H1 (cell line): ENCODE data around the gene EML4. TPM values are rescaled to one million over a fixed set of nuclear protein-coding genes. Genes with fewer than 3 reads are reported as not detected.

Source experiments
- CTCF ChIA-PET: fragments of 300-600 bp; sonication (Branson Sonifier 250); formaldehyde crosslinking; loops from one replicate; lab custom pipeline; 2021; ENCODE audit not compliant: partially characterized antibody; lab: Charles Lee
- POLR2A ChIA-PET: fragments of 300-600 bp; sonication (Branson Sonifier 250); formaldehyde crosslinking; loops from one replicate; lab custom pipeline; 2021; ENCODE audit warnings: inconsistent platforms; ENCODE audit not compliant: partially characterized antibody; lab: Charles Lee
- DNase-seq, 2 experiments: peaks; one replicate each; pipeline versions ENCODE4 v3.0.0 to v3.0.0-alpha.2; 2010 to 2022; ENCODE audit warnings: low spot score in 2 of 2, low read depth in 1 of 2, mixed read lengths in 1 of 2
- FAIRE-seq: peaks from 2 replicates; lab custom pipeline; 2011; peaks lifted over from hg19 to GRCh38; lab: Jason Lieb, UNC
- H2AFZ ChIP-seq: 2 replicates; pipeline ENCODE4 v1.8.1; 2012; ENCODE audit warnings: low read length, inconsistent platforms
- H2AK5ac ChIP-seq: 2 replicates; pipeline ENCODE4 v1.6.1; 2013; ENCODE audit warnings: low read depth, low read length
- H2BK120ac ChIP-seq: replicated peaks from 2 replicates; pipeline ENCODE3; 2013; ENCODE audit warnings: low read depth, low read length, inconsistent platforms
- H2BK12ac ChIP-seq: 2 replicates; pipeline ENCODE4 v1.6.1; 2013; ENCODE audit warnings: low read depth, low read length
- H2BK15ac ChIP-seq: 2 replicates; pipeline ENCODE4 v1.6.1; 2013; ENCODE audit warnings: low read length
- H2BK20ac ChIP-seq: 2 replicates; pipeline ENCODE4 v1.6.1; 2013; ENCODE audit warnings: low read length
- H2BK5ac ChIP-seq: 2 replicates; pipeline ENCODE4 v1.6.1; 2013; ENCODE audit warnings: low read depth, low read length
- H3K14ac ChIP-seq: 2 replicates; pipeline ENCODE4 v1.6.1; 2013; ENCODE audit warnings: inconsistent platforms; ENCODE audit not compliant: insufficient read length
- H3K18ac ChIP-seq: 2 replicates; pipeline ENCODE4 v1.6.1; 2013; ENCODE audit warnings: low read length; ENCODE audit errors: extremely low read depth
- H3K23ac ChIP-seq: 2 replicates; pipeline ENCODE4 v1.6.1; 2013; ENCODE audit warnings: inconsistent platforms; ENCODE audit not compliant: insufficient read length
- H3K23me2 ChIP-seq: 2 replicates; pipeline ENCODE4 v1.6.1; 2013; ENCODE audit warnings: low read depth, low read length
- H3K27ac ChIP-seq: 2 replicates; pipeline ENCODE4 v1.6.1; 2011; ENCODE audit warnings: low read depth, low read length, inconsistent platforms
- H3K27me3 ChIP-seq, 4 experiments: replicated peaks in 1 of 4; 1 replicate in 1 of 4; 2 replicates in 3 of 4; pipeline versions ENCODE4 v1.6.1 to v1.8.1; 2011 to 2013; ENCODE audit warnings: low read length in 3 of 4, mild to moderate bottlenecking in 3 of 4, inconsistent platforms in 2 of 4, mixed read lengths in 2 of 4, moderate library complexity in 1 of 4; ENCODE audit not compliant: control insufficient read depth in 3 of 4, insufficient read depth in 3 of 4; ENCODE audit errors: extremely low read depth in 1 of 4
- H3K36me3 ChIP-seq, 4 experiments: 2 replicates each; pipeline versions ENCODE4 v1.6.1 to v1.8.1; 2011 to 2013; ENCODE audit warnings: mild to moderate bottlenecking in 4 of 4, low read length in 3 of 4, moderate library complexity in 2 of 4, control low read depth in 1 of 4, inconsistent platforms in 1 of 4; ENCODE audit not compliant: insufficient read depth in 4 of 4, control insufficient read depth in 2 of 4
- H3K4ac ChIP-seq: replicated peaks from 2 replicates; pipeline ENCODE3; 2013; ENCODE audit warnings: low read length, low read depth, mixed read lengths, inconsistent platforms; ENCODE audit not compliant: insufficient read length
- H3K4me1 ChIP-seq, 4 experiments: replicated peaks in 1 of 4; 1 replicate in 1 of 4; 2 replicates in 3 of 4; pipeline versions ENCODE4 v1.6.1 to v1.8.1; 2011 to 2013; ENCODE audit warnings: low read length in 3 of 4, inconsistent platforms in 2 of 4, mixed read lengths in 1 of 4; ENCODE audit not compliant: insufficient read depth in 4 of 4, control insufficient read depth in 3 of 4
- H3K4me2 ChIP-seq, 2 experiments: 2 replicates each; pipeline versions ENCODE4 v1.6.1 to v1.8.1; 2011 to 2013; ENCODE audit warnings: low read depth in 2 of 2, low read length in 2 of 2, control low read depth in 1 of 2, inconsistent platforms in 1 of 2, mild to moderate bottlenecking in 1 of 2; ENCODE audit not compliant: insufficient read depth in 1 of 2
- H3K4me3 ChIP-seq, 4 experiments: fragments of 200-600, 300-600 bp in 1 of 4; sonication (generic), shearing (Covaris generic), sonication (Bioruptor Twin) in 1 of 4; 2 replicates each; pipeline versions ENCODE4 v1.5.1 to v1.8.1; 2011 to 2016; ENCODE audit warnings: low read length in 4 of 4, low read depth in 3 of 4, control low read depth in 2 of 4, inconsistent platforms in 2 of 4, mild to moderate bottlenecking in 2 of 4, mixed read lengths in 1 of 4, moderate library complexity in 1 of 4; ENCODE audit not compliant: insufficient read depth in 2 of 4; ENCODE audit errors: extremely low read depth in 1 of 4
- H3K56ac ChIP-seq: replicated peaks from 2 replicates; pipeline ENCODE3; 2013; ENCODE audit warnings: low read depth, mild to moderate bottlenecking, mixed read lengths, low read length, inconsistent platforms; ENCODE audit not compliant: insufficient read length
- H3K79me1 ChIP-seq: 2 replicates; pipeline ENCODE4 v1.6.1; 2013; ENCODE audit warnings: low read depth, low read length, control low read depth
- H3K79me2 ChIP-seq, 2 experiments: 2 replicates each; pipeline versions ENCODE4 v1.6.1 to v1.8.1; 2012 to 2013; ENCODE audit warnings: low read length in 2 of 2, mild to moderate bottlenecking in 2 of 2, inconsistent platforms in 1 of 2; ENCODE audit not compliant: insufficient read depth in 2 of 2, control insufficient read depth in 1 of 2
- H3K9ac ChIP-seq, 4 experiments: replicated peaks in 1 of 4; 1 replicate in 1 of 4; 2 replicates in 3 of 4; pipeline versions ENCODE4 v1.6.1 to v1.8.1; 2011 to 2013; ENCODE audit warnings: low read depth in 3 of 4, low read length in 3 of 4, control low read depth in 2 of 4, mild to moderate bottlenecking in 2 of 4, moderate library complexity in 2 of 4, inconsistent platforms in 1 of 4; ENCODE audit errors: extremely low read depth in 1 of 4
- H3K9me3 ChIP-seq, 2 experiments: 2 replicates each; pipeline versions ENCODE4 v1.6.1 to v1.8.1; 2012 to 2013; ENCODE audit warnings: mild to moderate bottlenecking in 2 of 2, moderate library complexity in 2 of 2, control low read depth in 1 of 2, inconsistent platforms in 1 of 2, low read depth in 1 of 2, low read length in 1 of 2, mixed read lengths in 1 of 2; ENCODE audit not compliant: insufficient read depth in 2 of 2
- H4K20me1 ChIP-seq, 2 experiments: replicated peaks in 1 of 2; 2 replicates each; pipeline versions ENCODE3 to v1.8.1; 2011 to 2013; ENCODE audit warnings: inconsistent platforms in 2 of 2, low read length in 2 of 2, mild to moderate bottlenecking in 1 of 2; ENCODE audit not compliant: insufficient read depth in 2 of 2, control insufficient read depth in 1 of 2
- H4K5ac ChIP-seq: 2 replicates; pipeline ENCODE4 v1.6.1; 2013; ENCODE audit warnings: low read length, low read depth, mixed read lengths, inconsistent platforms; ENCODE audit not compliant: insufficient read length
- H4K8ac ChIP-seq: 2 replicates; pipeline ENCODE4 v1.8.0; 2013; ENCODE audit warnings: mild to moderate bottlenecking, moderate library complexity, low read length, inconsistent platforms; ENCODE audit not compliant: insufficient read depth; ENCODE audit errors: extremely low read depth
- H4K91ac ChIP-seq: replicated peaks from 2 replicates; pipeline ENCODE3; 2013; ENCODE audit warnings: low read length, mixed read lengths, inconsistent platforms; ENCODE audit not compliant: insufficient read length
- SP2 ChIP-seq: IDR thresholded peaks from 2 replicates; pipeline ENCODE4 v1.6.1; 2012; ENCODE audit warnings: mild to moderate bottlenecking, low read length, inconsistent platforms
- WGBS, 2 experiments: shearing (Covaris generic) in 1 of 2; methylation state at CpG; one replicate each; pipeline versions ENCODE4 v1.1.6 to v1.1.7; 2013 to 2015; ENCODE audit warnings: low lambda C conversion rate in 2 of 2, mixed read lengths in 2 of 2, inconsistent platforms in 1 of 2, low coverage in 1 of 2, missing lambda C conversion rate in 1 of 2; ENCODE audit not compliant: insufficient replicate concordance in 2 of 2, insufficient coverage in 1 of 2, insufficient read length in 1 of 2; ENCODE audit errors: extremely low coverage in 1 of 2, missing lambda C conversion rate in 1 of 2; 5-methylcytosine and 5-hydroxymethylcytosine counted together
- polyA plus RNA-seq, 7 experiments: library from polyadenylated mRNA; depleted of rRNA in 3 of 7; stranded (reverse) in 5 of 7; unstranded in 2 of 7; fragments of >200 nt in 5 of 7; fragments of 200-250 nt in 2 of 7; gene quantifications; 1 replicate in 5 of 7; 2 replicates in 1 of 7; 4 replicates in 1 of 7; pipeline versions ENCODE4 v1.2.1 to v1.2.3, GENCODE V29; 2011 to 2013; ENCODE audit warnings: missing spikeins in 2 of 7, mixed read lengths in 2 of 7
- total RNA-seq: library from RNA; stranded (reverse); fragmentation: NEBNext Ultra II Directional; extraction: Animal tissue kit (Norgen Biotek cat#: 25700); gene quantifications from 2 replicates; pipeline ENCODE4 v1.2.1, GENCODE V29; 2021

Gene EML4
- total and polyA plus RNA-seq, 2 of the 8 experiments (the other 6 are each of a cell fraction or from before 2014, with no cell fraction given), result 50.1 to 104 TPM

DNA sequence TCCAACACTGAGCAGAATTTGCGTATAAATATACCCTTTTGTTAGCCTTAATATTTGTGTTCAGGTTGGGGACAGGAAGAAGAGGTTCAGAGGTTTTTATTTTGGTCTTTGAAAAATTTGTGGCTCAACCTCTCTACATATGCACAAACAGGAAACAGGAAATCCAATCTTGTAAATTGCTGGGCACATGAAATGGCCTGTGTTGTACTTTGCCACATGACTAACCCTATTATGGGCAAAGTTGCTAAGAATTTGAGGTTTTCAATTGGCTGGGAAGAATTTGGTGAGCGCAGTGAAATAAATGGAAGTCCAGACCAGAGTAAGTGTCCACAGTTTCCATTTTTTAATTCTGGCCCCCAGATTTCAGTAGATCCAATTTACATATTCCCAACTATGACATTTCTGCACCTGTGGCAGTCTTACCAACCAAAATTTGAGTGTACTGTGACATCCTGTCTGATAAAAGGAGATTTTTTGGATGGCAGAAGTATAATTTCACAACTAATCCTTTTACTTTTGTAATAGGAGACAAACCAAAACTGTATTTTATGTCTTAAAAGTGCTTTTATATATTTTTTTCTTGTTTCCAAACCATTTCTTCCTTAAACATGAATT is 128.3 kb downstream of the EML4 start:
- no peak overlapping the region for H2AK5ac ChIP-seq
- CTCF ChIA-PET, result interaction anchor here (1.0 kb wide), 1 partner anchor 31 kb away, joined by 4 read pairs; no protein-coding TSS in a partner anchor
- H3K9me3 ChIP-seq, result no peaks in the 10 kb centered on the region
- H3K4ac ChIP-seq, result no peak overlapping the region
- no peak overlapping the region for H4K8ac ChIP-seq
- no peaks in the 10 kb centered on the region for H3K79me1 ChIP-seq
- H3K4me3 ChIP-seq, result no peak overlapping the region
- no peak overlapping the region for H2BK12ac ChIP-seq
- no peak overlapping the region for H3K56ac ChIP-seq
- H2BK15ac ChIP-seq, result no peak overlapping the region
- no peak overlapping the region for H4K91ac ChIP-seq
- H3K4me1 ChIP-seq, result no peaks in the 10 kb centered on the region
- no peaks in the 10 kb centered on the region for H3K79me2 ChIP-seq
- no peaks in the 10 kb centered on the region for H4K20me1 ChIP-seq
- no peak overlapping the region for H3K14ac ChIP-seq
- H3K36me3 ChIP-seq, result peaks cover 3 to 47% (median 14%) of the 10 kb centered on the region in 4 experiments; a peak in 5 of 8 replicates
- FAIRE-seq (no peak), DNase-seq (no peak)
- H3K27ac ChIP-seq, result no peak overlapping the region
- H4K5ac ChIP-seq, result no peak overlapping the region
- no peak overlapping the region for H2BK5ac ChIP-seq
- H3K23ac ChIP-seq, result no peak overlapping the region
- peaks cover 0 to 1% (median 0%) of the 10 kb centered on the region in 4 experiments; a peak in 1 of 7 replicates for H3K27me3 ChIP-seq
- no peak overlapping the region for H2BK20ac ChIP-seq
- no peak overlapping the region for H3K9ac ChIP-seq
- H3K23me2 ChIP-seq, result no peaks in the 10 kb centered on the region
- no peak overlapping the region for H2AFZ ChIP-seq
- no peak overlapping the region for H3K18ac ChIP-seq
- WGBS, 2 experiments, result 93% methylated on average over 2 of the region's 2 CpGs; no CpG with 5 or more reads in 1 of the 2 experiments
- H2BK120ac ChIP-seq, result no peak overlapping the region
- H3K4me2 ChIP-seq, result no peak overlapping the region
- POLR2A ChIA-PET, result no interaction called here
- TF ChIP-seq SP2, result no peak
